Peyer's patch (tissue), 4 donors: ENCODE results near the gene FADD.

Source experiments
- CTCF ChIP-seq, 6 experiments: fragments of 450-650 bp in 4 of 6; fragments of 200-600 bp in 2 of 6; sonication (generic) in 1 of 6; IDR thresholded peaks; one replicate each; pipeline ENCODE4 v1.5.1; 2017 to 2019; ENCODE audit warnings: antibody characterized with exemption in 6 of 6, mild to moderate bottlenecking in 3 of 6, moderate library complexity in 1 of 6
- POLR2A ChIP-seq, 2 donors: fragments of 450-650 bp; IDR thresholded peaks; one replicate each; pipeline ENCODE4 v1.5.1; 2017; ENCODE audit warnings: antibody characterized with exemption in 2 of 2, mild to moderate bottlenecking in 2 of 2, moderate library complexity in 2 of 2

GRCh38 chr11:70210530-70210929 is 7.4 kb downstream of the FADD start:
- TF ChIP-seq CTCF (IDR thresholded peaks at IDR 0.05) (no peak), POLR2A (IDR thresholded peaks at IDR 0.05) (no peak)
